ENCODE data around the gene KCTD5.
"Not testable (repeated sequence)": the region's sequence is repeated elsewhere in the genome, so short reads cannot be mapped to it uniquely, and the experiment has no call there.

Gene KCTD5

GRCh38 chr16:2673066-2673999, 9.0 kb upstream of the KCTD5 start:
- peak; percentile 98 for DNase-seq

DNA sequence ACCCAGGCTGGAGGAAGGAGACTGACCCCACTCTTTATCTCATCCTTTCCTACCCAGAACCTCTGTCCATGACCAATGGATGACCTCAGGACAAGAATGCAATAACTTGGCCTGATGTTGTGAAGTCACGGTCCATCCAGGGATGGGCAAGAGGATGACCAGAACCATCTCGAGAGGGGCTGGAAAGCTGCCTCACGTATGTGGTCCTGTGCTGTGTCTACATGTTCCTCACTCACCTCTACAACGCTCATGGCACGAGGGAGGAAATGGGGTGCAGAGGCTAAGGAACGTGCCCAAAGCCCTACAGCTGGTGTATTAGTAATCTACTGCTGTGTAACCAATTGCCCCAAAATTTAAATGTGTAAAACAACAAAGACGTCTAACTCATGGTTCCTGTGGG, 7.3 kb upstream of the KCTD5 start:
- no peak for DNase-seq

DNA sequence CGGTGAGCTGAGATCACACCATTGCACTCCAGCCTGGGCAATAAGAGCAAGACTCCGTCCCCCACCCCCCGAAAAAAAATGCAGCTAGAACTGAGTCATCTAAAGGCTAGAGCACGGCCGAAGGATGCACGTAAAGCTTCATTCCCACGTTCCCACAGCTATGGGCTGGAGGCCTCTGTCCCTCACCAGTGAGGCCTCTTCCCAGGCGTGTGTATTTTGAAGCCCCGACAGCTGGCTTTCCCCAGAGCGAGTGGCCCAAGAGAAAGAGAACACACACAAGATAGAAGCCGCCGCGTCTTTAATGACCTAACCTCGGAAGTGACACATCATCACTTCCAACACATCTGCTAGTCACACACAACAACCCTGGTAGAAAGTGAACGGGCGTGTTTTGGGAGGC, 6.6 kb upstream of the KCTD5 start:
- DNase-seq: peak; percentile 16

GRCh38 chr16:2676937-2677336, 5.4 kb upstream of the KCTD5 start:
- DNase-seq: not testable (repeated sequence)

DNA sequence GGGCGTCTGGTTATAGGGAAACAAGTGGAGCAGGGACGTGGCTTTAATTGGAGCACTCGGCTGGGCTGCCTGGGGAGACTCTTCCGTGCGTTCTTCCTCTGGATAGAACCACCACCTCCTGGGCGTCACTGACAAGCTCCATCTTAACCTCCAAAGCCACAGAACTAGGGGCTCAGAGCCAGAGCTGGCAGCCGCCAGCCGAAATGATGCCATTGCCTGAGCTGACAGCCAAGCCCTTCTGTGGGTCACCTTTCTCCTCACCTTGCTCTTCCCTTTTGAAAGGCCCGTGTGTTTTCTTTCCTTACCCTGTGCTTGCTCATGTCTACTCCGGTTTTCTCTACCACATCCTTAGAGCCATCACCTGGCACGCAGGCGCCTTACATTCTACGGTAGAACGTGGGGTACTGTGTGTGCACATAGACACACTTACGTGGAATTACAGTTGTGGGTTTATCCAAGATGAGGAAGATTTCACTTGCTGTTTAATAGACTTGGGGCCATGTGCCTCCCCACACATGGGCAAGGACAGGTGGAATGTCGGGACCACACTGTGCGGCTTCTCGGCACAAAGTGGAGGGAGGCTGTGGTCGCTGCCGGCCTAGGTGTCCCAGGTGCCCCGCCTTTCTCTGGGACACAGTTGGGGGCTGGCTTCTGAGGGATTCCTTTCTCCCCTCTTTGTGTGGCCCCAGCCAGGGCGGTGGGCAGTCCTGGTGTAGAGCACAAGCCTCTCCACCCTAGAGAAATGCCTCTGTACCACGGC, 3.9 kb upstream of the KCTD5 start:
- not testable (repeated sequence) for DNase-seq

- not testable (repeated sequence) for DNase-seq
These were observed 2.4 kb upstream of the KCTD5 start for GRCh38 chr16:2679902-2680301.

DNA sequence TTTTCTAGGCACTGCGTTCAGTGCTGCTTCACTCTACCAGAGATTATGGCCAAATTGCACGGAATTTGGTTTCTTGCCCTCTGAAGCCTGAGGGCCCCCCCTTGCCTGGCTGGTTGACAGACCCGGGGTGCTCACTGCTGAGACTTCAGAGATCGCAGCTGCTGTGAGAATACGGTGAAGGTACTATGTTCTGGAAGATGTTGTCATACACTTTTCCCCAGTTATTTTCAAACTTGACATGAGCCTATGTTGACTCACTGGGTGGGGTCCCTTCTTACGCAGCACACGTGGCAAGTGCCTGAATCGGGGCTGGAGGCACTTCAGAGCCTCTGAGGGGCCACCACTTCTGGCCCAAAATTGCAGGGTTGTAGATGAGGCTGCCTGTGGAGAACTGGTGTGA, 2.0 kb upstream of the KCTD5 start:
- DNase-seq: not testable (repeated sequence)

- peak; percentile 16 for DNase-seq
These were observed 718 bp downstream of the KCTD5 start for GRCh38 chr16:2683041-2683440.

GRCh38 chr16:2686075-2686474, 3.8 kb downstream of the KCTD5 start:
- not testable (repeated sequence) for DNase-seq

- DNase-seq: peak; percentile 83
These were observed 4.7 kb downstream of the KCTD5 start for GRCh38 chr16:2686912-2687507.

GRCh38 chr16:2687531-2688308, 5.4 kb downstream of the KCTD5 start:
- no peak for DNase-seq

- DNase-seq: not testable (repeated sequence)
These were observed 7.1 kb downstream of the KCTD5 start for GRCh38 chr16:2689422-2689821.

DNA sequence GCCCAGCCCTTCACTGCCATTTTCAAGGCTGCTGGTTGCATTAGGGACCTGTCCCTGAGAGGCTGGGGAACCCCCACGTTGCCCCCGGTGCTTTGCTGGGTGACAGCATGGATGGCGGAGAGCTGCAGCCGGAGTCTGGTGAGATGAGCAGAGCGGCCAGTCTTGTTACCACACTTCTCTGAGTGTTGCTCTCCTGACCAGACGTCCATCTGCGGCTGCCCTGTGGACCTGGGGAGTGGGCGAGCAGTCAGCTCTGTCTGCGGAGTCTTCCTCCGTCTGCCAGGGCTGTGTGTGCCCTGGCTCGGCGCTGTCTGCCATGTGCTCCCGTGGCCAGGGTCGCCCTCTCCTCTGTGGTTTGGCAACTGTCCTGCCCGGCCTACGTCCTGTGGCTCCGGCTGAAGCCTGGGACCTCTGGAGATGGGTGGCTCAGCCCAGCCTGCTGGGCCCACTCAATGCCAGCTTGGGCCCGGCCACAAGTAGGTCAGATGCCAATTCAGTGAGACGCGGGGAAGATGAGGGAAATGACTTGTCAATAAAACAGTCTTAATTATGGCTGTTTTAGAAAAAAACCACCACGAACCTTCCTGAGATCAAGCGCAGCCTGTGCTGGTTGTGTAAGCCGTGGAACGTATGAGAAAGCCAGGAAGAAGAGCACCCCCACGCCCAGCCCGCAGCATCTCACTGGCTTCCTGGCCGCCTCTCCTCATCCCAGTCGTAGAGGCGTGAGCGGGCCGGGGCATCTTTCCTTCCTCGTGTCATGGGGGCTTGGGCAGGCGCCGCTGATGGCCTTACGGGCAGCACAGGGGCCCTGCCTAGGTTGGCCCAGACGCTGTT, 7.9 kb downstream of the KCTD5 start:
- DNase-seq: peak; percentile 44

- no peak for DNase-seq
These were observed 8.5 kb downstream of the KCTD5 start for GRCh38 chr16:2690852-2691251.

- no peak for DNase-seq
These were observed 9.3 kb downstream of the KCTD5 start for GRCh38 chr16:2691491-2692248.

- no peak for DNase-seq
These were observed 10.1 kb downstream of the KCTD5 start for GRCh38 chr16:2692251-2692947.

DNA sequence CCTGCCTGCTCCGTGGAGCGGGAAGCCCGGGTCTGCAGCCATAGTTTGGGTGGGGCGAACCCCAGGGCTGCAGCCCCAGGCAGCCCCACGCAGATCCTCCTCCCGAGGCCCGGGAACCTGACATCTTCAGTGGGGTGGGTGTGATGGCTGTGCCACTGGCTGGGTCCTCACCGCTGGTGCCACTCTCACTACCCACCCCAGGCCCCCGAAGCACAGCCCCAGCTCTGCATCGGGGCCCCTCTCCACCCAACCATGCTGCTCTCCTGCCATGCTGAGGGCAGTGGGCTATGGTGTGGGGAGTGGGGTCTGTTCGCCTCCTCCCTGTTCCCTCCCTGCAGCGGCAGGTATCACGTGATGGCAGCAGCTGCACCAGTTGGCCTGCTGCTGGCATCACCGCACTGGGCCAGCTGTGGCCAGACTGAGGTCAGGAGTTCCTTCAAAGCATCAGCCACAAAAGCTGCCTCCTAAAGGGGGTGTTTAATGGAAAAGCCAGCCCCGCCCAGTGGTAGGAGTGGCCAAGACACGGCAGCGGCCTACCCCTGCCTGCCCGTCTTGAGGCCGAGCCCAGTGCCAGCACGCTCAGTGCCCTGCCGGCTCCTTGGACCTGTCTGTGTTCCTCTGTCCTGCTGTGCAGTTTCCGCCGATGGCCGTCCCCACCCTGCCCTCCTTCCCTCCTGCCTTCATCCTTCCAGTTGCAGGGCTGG, 10.8 kb downstream of the KCTD5 start:
- no peak for DNase-seq

GRCh38 chr16:2696601-2697250, 14.4 kb downstream of the KCTD5 start:
- not testable (repeated sequence) for DNase-seq

DNA sequence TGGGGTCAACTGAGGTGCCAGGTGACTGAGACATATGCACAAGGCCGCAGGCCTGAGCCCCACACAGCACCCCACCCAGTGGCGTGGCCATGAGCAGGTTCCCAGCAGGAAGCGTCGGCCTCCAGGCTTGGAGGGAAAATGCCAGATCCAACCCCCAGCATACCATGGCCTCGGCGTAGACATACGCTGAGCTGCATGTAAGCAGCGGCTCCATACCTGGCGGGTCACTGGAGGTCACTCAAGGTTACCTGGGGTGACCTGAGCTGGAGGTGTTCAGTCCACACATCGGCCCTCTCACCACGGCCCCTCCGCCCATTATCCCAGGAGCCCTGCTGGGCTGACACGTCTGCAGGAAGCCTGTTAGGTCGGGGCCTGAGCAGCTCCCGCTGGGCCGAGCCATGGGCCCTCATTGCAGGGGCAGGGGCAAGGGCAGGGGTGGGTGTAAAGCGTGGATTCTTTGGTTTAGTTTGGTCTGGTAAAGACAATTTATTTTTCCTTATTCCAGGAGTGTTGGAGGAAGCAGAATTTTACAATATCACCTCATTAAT, 15.2 kb downstream of the KCTD5 start:
- DNase-seq: no peak

Measured in inflammatory macrophage treated with lipopolysaccharide for 4 hours (primary cell).